Kidney (tissue), 14 donors: ENCODE data around the gene CAPN12. TPM values are rescaled to one million over a fixed set of nuclear protein-coding genes. Genes with fewer than 3 reads are reported as not detected.
"Not testable (repeated sequence)": the region's sequence is repeated elsewhere in the genome, so short reads cannot be mapped to it uniquely, and the experiment has no call there.

Source experiments
- DNase-seq, 5 donors: peaks; one replicate each; pipeline ENCODE4 v3.0.0-alpha.2; 2013 to 2020
- FAIRE-seq: peaks from 2 replicates; lab custom pipeline; 2012; peaks lifted over from hg19 to GRCh38; lab: Jason Lieb, UNC
- H3K27ac ChIP-seq, 2 donors: one replicate each; pipeline ENCODE4 v1.7.0; 2013; ENCODE audit warnings: low read depth in 2 of 2, low read length in 2 of 2, inconsistent platforms in 1 of 2
- H3K27me3 ChIP-seq: one replicate; pipeline ENCODE4 v1.7.1; 2013; ENCODE audit warnings: low read length, inconsistent platforms; ENCODE audit not compliant: control insufficient read depth, insufficient read depth
- H3K36me3 ChIP-seq, 3 donors: one replicate each; pipeline versions ENCODE4 v1.7.0 to v1.7.1; 2013; ENCODE audit warnings: low read length in 3 of 3, control low read depth in 1 of 3, inconsistent platforms in 1 of 3; ENCODE audit not compliant: insufficient read depth in 3 of 3, control insufficient read depth in 2 of 3
- H3K4me1 ChIP-seq, 3 donors: one replicate each; pipeline versions ENCODE4 v1.7.0 to v1.7.1; 2013; ENCODE audit warnings: low read length in 3 of 3, inconsistent platforms in 1 of 3, low read depth in 1 of 3; ENCODE audit not compliant: control insufficient read depth in 2 of 3, insufficient read depth in 2 of 3
- H3K4me3 ChIP-seq, 3 donors: one replicate each; pipeline versions ENCODE4 v1.7.0 to v1.8.1; 2013; ENCODE audit warnings: low read length in 3 of 3, control low read depth in 1 of 3, inconsistent platforms in 1 of 3
- H3K9ac ChIP-seq, 3 donors: one replicate each; pipeline versions ENCODE4 v1.7.0 to v1.7.1; 2013; ENCODE audit warnings: low read length in 3 of 3, control low read depth in 1 of 3, inconsistent platforms in 1 of 3
- H3K9me3 ChIP-seq, 3 donors: one replicate each; pipeline versions ENCODE4 v1.7.0 to v1.7.1; 2013; ENCODE audit warnings: low read length in 3 of 3, control low read depth in 1 of 3, inconsistent platforms in 1 of 3; ENCODE audit not compliant: control insufficient read depth in 2 of 3, insufficient read depth in 1 of 3
- CTCF ChIP-seq: IDR thresholded peaks from 3 replicates; pipeline ENCODE4 v1.5.1; 2012; ENCODE audit warnings: mild to moderate bottlenecking, moderate library complexity, borderline replicate concordance; ENCODE audit not compliant: insufficient read depth; ENCODE audit errors: extremely low read depth
- intact Hi-C: fragments of 100-400 bp; cut with DNase I; formaldehyde crosslinking; loops from one replicate; pipeline ENCODE4 v1.11.1; 2022
- polyA plus RNA-seq: library from polyadenylated mRNA; stranded (reverse); fragments of 350-450 nt; fragmentation: Illumina TruSeq; extraction: RNeasy Lipid Tissue Mini Kit (QIAGEN cat#74804); gene quantifications from one replicate; pipeline ENCODE4 v1.2.3, GENCODE V29; 2014; ENCODE audit warnings: low read depth, low replicate concordance; ENCODE audit not compliant: insufficient read depth
- total RNA-seq: library from RNA; stranded (reverse); fragmentation: NEBNext Ultra II Directional; extraction: Animal tissue kit (Norgen Biotek cat#: 25700); gene quantifications from one replicate; pipeline ENCODE4 v1.2.1, GENCODE V29; 2021
- donor health status: control.
- donor health status: control.
- donor health status: control.
- donor health status: control.
- donor health status: control.
- donor health status: DM: yes; HTN: yes; CAD: no.
- donor health status: Normal renal cell carcinoma (clear cell type).

The CAPN12 gene
- total and polyA plus RNA-seq, 2 donors from 2014 or later, result 27.1 to 31.1 TPM

- intact Hi-C loops, result no loop called here
- FAIRE-seq, result no peak
Observed at GRCh38 chr19:38786572-38787265, 42.4 kb upstream of the CAPN12 start.

GRCh38 chr19:38786061-38786460 is 41.8 kb upstream of the CAPN12 start:
- H3K27ac ChIP-seq, H3K27me3 ChIP-seq, H3K4me3 ChIP-seq, H3K9me3 ChIP-seq, intact Hi-C loops, H3K9ac ChIP-seq, FAIRE-seq, H3K36me3 ChIP-seq, H3K4me1 ChIP-seq: not testable (repeated sequence)
- peak in 1 of 5 donors; percentile 30 for DNase-seq

More at GRCh38 chr19:38786572-38787265, 42.4 kb upstream of the CAPN12 start:
- no peaks in the 10 kb centered on the region for H3K36me3 ChIP-seq
- no peak overlapping the region for H3K4me3 ChIP-seq
- no peak overlapping the region for H3K9ac ChIP-seq
- peak in 1 of 5 donors; percentile 39 for DNase-seq
- H3K4me1 ChIP-seq, result no peaks in the 10 kb centered on the region
- no peaks in the 10 kb centered on the region for H3K9me3 ChIP-seq
- no peak for TF ChIP-seq CTCF
- no peak overlapping the region for H3K27ac ChIP-seq
- no peaks in the 10 kb centered on the region for H3K27me3 ChIP-seq

- no peak for FAIRE-seq
Observed at GRCh38 chr19:38785187-38785699, 41.0 kb upstream of the CAPN12 start.

More at GRCh38 chr19:38785187-38785699, 41.0 kb upstream of the CAPN12 start:
- DNase-seq, result peak in 1 of 5 donors; percentile 32
- Histone ChIP-seq H3K9ac (no peak overlapping the region), H3K4me3 (no peak overlapping the region), H3K27me3 (no peaks in the 10 kb centered on the region), H3K27ac (no peak overlapping the region), H3K36me3 (no peaks in the 10 kb centered on the region), H3K4me1 (no peaks in the 10 kb centered on the region), H3K9me3 (no peaks in the 10 kb centered on the region)
- intact Hi-C loops, result no loop called here
- no peak for TF ChIP-seq CTCF
